ENCODE data around the gene ADK.
"Not testable (repeated sequence)": the region's sequence is repeated elsewhere in the genome, so short reads cannot be mapped to it uniquely, and the experiment has no call there.

Gene ADK

GRCh38 chr10:74150990-74151878 is at the start of gene ADK:
TSS of gene ADK (plus strand) at chr10:74151221. CDS start at chr10:74151279, 58 bp downstream.
- DNase-seq (ENCODE audit: low read depth in 3 of 3, low spot score in 1 of 3) = peak; percentile 97 to 100 (median 98)

DNA sequence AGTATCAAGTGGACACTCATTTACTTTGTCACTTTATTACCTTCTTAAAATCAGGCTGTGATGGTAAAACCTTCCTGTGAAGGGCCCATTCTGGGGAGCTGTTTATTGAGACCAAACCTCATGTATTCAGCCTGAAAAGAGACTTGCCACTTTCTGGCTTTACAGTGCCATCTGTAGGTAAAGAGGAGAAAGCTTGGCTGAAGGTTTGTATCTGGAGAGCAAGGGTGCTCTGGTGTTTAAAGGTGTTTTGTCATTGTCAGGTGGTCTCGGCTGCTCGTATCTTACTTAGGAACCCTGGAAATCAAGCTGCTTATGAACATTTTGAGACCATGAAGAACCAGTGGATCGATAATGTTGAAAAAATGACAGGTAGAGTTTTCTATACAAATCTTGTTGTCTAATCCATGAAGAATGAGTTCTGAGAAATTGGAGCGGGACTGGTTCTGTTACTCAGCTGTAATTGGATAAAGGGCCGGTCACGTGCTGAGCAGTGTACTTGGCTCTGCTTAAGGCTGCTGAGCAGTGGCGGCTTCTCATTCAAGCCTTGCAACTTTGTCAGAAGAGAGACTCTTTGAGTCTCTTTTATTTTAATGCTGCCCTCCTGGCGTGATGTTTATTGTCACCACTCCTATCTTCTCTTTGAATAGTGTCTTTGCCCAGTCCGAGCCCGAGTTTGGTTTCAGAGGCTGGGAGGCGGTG is 47.3 kb upstream of the ADK start:
- no peak for DNase-seq (ENCODE audit: low read depth in 3 of 3, low spot score in 1 of 3)

GRCh38 chr10:74104480-74104879 is 46.5 kb upstream of the ADK start:
- DNase-seq (ENCODE audit: low read depth in 3 of 3, low spot score in 1 of 3) = no peak

- no peak for DNase-seq (ENCODE audit: low read depth in 3 of 3, low spot score in 1 of 3)
Measured at GRCh38 chr10:74104996-74105395, 46.0 kb upstream of the ADK start.

- DNase-seq (ENCODE audit: low read depth in 3 of 3, low spot score in 1 of 3) = no peak
Measured at GRCh38 chr10:74107391-74107790, 43.6 kb upstream of the ADK start.

- no peak for DNase-seq (ENCODE audit: low read depth in 3 of 3, low spot score in 1 of 3)
Measured at GRCh38 chr10:74109452-74109851, 41.6 kb upstream of the ADK start.

GRCh38 chr10:74110120-74110519 is 40.9 kb upstream of the ADK start:
- no peak for DNase-seq (ENCODE audit: low read depth in 3 of 3, low spot score in 1 of 3)

DNA sequence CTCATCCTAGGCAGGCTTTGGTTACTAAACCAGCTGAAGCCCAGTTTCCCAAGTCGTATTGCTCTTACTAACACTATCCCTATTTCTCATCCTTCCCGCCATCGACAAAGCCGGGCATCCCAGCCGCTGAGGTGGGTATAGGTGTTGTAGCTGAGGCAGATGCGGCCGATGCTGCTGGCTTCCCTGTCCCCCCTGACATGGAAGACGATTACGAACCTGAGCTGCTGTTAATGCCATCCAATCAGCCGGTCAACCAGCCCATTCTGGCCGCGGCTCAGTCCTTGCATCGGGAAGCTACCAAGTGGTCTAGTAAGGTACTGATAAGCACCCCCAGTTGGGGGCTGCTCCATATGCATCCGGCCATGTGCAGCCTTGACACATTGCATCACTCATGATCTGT is 39.2 kb upstream of the ADK start:
- no peak for DNase-seq (ENCODE audit: low read depth in 3 of 3, low spot score in 1 of 3)

DNA sequence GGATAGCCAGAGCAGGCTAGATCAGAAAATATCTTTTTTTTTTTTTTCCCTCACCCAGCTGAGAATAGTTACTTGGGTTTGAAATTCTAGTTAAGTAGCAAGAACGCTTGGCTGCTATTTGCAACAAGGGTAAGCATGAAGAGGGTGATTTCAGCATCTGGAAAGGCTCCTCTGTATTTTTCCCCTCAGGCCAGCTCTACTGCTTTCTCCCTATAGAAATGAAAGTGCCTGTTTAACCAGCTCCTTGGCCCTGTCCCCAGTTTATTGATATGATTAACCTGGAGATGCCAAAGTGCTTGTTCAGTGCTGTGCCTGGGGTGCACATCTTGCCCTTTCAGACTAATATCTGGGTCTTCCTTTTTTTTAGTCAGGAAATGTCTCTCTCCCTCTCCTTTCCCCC is 37.5 kb upstream of the ADK start:
- no peak for DNase-seq (ENCODE audit: low read depth in 3 of 3, low spot score in 1 of 3)

GRCh38 chr10:74114041-74114448 is 37.0 kb upstream of the ADK start:
- no peak for DNase-seq (ENCODE audit: low read depth in 3 of 3, low spot score in 1 of 3)

DNA sequence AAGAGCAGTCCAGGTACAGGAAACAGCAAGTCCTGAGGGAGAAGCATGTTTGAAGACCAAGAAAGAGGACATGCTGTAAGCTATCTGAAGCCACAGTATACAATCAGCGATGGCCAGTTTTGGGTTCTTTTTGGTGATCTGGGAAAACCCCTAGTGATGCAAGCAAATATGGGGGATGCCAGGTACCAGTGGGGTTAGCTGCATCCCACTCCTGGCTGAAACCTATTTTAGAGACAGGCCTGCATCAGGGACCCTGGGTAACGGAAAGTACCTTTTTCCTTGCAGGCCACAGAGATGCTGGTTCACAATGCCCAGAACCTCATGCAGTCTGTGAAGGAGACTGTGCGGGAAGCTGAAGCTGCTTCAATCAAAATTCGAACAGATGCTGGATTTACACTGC is 33.3 kb upstream of the ADK start:
- DNase-seq (ENCODE audit: low read depth in 3 of 3, low spot score in 1 of 3) = no peak

DNA sequence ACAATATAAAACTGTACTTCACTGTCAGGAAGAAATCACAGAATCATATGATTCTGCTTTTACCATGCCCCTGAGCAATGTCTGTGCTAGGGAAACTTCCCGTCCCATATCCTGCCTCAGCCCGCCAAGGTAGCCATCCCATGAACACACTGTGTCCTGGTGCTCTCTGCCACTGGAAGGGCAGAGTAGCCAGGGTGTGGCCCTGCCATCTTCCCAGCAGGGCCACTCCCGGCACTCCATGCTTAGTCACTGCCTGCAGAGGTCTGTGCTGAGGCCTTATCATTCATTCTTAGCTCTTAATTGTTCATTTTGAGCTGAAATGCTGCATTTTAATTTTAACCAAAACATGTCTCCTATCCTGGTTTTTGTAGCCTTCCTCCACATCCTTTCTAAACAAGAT is 32.2 kb upstream of the ADK start:
- no peak for DNase-seq (ENCODE audit: low read depth in 3 of 3, low spot score in 1 of 3)

DNA sequence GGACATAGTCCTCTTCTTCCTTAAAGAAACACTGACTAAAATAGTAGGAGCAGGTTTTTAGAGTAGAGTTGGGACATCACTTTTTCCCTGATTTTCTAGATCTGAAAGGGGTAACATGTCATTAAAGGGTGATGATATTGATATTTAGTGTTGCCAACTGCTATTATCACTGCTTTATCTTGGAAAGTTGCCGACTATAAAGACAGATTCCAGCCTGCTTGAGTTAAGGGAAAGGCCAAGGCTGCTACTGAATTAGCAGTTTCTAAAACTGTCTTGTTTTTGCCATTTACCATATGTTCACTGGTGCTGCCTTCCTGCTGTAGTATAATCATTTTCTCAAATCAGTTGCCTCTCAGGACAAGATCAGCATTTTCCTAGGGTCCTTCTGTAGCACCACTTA is 30.1 kb upstream of the ADK start:
- DNase-seq (ENCODE audit: low read depth in 3 of 3, low spot score in 1 of 3) = no peak

- no peak for DNase-seq (ENCODE audit: low read depth in 3 of 3, low spot score in 1 of 3)
Measured at GRCh38 chr10:74121368-74121767, 29.7 kb upstream of the ADK start.

DNA sequence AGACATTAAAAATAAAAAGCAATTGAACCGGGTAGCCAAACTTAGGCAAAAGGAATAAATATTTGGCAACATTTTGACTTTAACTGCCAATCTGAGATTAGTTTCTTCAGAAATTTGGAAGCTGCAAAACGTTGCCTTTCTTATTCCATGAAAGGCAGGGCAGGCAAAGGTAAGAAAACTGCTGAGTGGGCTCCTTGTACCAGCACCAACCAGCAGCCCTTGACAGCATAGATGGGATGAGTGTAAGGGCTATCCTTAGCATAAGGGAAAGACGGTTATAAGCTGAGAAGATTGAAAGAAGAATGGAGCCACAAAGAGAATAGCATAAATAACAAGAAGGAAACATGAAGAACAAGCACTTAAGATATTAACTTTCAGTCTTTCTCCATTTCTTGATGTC is 29.0 kb upstream of the ADK start:
- DNase-seq (ENCODE audit: low read depth in 3 of 3, low spot score in 1 of 3) = no peak

- no peak for DNase-seq (ENCODE audit: low read depth in 3 of 3, low spot score in 1 of 3)
Measured at GRCh38 chr10:74123081-74123480, 27.9 kb upstream of the ADK start.

DNA sequence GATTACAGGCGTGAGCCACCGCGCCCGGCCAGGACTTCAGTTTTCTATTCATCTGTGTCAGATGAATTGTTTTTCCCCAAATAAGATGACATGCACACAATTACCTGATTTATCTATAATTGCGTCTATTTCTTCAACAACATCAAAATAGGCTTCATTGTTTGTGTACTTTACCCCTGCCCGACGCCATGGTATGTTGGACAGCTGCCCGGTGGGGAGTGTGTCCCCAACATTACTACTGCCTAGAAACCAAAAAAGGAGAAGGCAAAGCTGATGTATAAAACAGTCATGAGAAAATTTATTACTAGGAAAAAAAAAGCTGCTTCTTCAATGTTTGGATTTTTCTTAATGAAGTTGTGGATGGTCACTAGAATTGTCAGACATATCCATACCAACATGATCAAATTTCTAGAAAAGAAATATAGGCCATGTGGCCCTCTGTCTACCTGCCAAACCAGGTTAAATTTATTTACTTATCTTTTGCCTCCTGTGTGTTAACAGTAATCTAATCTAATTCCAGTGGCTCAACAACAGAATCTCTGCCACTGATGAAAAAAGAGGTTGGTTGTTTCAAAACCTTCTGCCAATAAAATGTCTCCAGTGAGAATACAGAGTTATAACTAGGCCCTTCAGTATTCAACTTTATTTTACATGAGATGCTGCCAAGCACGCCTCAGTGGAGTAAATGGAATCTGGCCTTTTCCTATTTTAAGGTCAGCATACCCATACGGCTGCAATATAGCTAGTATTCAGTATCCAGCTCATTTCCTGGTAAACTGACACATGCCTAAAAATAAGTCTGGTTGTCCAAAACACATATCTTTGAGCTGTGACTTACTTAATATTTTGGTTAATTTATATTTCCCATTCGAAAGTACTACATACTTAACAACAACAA is 16.8 kb upstream of the ADK start:
- no peak for DNase-seq (ENCODE audit: low read depth in 3 of 3, low spot score in 1 of 3)

DNA sequence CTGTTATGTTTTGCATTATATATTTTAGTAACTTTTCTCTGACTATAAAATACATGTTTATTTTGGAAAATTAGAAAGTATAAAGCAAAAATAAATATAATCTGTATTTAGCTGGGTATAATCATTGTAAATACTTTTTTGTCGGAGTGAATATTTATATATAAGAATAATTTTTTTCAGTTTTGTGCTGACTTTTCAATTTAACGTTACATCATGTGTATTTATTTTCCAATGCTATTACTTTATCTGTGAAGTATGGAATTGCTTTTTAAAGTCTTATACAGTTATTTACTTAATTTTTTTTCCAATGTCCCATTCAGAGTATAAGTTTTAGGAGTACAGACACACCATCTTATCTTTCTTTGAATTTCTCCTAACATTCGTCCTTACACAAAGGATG is 15.6 kb upstream of the ADK start:
- no peak for DNase-seq (ENCODE audit: low read depth in 3 of 3, low spot score in 1 of 3)

GRCh38 chr10:74137992-74138391 is 13.0 kb upstream of the ADK start:
- no peak for DNase-seq (ENCODE audit: low read depth in 3 of 3, low spot score in 1 of 3)

DNA sequence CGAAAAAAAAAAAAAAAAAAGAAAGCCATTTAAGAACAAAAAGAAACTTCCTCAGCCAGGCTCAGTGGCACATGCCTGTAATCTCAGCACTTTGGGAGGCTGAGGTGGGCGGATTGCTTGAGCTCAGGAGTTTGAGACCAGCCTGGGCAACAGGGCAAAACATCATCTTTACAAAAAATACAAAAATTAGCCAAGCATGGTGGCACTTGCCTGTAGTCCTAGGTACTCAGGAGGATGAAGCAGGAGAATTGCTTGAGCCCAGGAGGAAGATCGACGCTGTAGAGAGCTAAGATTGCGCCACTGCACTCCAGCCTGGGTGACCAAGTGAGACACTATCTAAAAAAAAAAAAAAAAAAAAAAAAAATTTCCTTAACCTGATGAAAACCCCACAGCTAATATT is 12.4 kb upstream of the ADK start:
- DNase-seq (ENCODE audit: low read depth in 3 of 3, low spot score in 1 of 3) = not testable (repeated sequence)

DNA sequence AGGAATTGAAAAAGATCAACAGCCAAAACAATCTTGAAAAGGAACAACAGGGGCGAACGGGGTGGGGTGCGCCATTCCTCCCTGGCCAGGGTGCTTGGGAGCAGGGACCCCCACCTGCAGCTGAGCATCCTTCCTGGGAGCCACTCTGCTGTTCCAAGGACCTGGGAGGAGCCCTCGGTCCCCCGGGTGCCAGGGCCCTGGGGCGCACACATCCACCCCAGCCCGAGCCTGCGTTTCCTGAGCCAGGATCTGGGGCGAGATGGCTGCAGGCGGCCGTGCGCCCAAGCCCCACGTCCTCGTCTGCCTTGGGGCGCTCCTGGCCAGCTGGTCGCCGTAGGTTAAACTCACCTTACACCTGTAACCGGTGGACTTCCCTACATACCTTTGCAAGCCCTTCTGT is 11.0 kb upstream of the ADK start:
- no peak for DNase-seq (ENCODE audit: low read depth in 3 of 3, low spot score in 1 of 3)

DNA sequence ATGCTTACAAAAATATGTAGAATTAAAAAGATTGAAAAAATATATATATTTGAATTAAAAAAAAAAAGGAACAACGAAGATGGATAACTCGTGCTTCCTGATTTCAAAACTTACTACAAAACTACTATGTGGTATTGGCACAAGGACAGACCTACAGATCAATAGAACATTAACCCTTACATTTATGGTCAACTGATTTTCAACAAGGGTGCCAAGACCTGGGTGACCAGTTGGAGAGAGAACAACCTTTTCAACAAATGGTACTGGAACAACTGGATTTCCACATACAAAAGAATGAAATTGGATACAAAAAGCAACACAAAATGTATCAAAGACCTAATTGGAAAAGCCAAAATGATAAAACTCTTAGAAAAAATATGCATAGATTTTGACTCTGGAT is 10.5 kb upstream of the ADK start:
- DNase-seq (ENCODE audit: low read depth in 3 of 3, low spot score in 1 of 3) = no peak

Measured in stimulated activated CD4-positive, alpha-beta T cell treated with anti-CD3 and anti-CD28 coated beads, TNF-alpha, amount 100 ng/mL, for 1 hour (primary cell).